ENCODE data around the gene RASGRP1.

Gene RASGRP1

GRCh38 chr15:38598749-38599148, 34.1 kb upstream of the RASGRP1 start:
- no peak for TF ChIP-seq CSRNP3 (CRISPR knock-in tag; IDR thresholded peaks at IDR 0.05)
- ATAC-seq: no peak

- ATAC-seq: no peak
- TF ChIP-seq ZFP30 (CRISPR knock-in tag; IDR thresholded peaks at IDR 0.05): no peak
- no peak for TF ChIP-seq ZC3H10 (CRISPR knock-in tag; IDR thresholded peaks at IDR 0.05)
- no peak for TF ChIP-seq CSRNP3 (CRISPR knock-in tag; IDR thresholded peaks at IDR 0.05)
- TF ChIP-seq CREB5 (CRISPR knock-in tag; IDR thresholded peaks at IDR 0.05; ENCODE audit: low read depth): no peak
- no peak for TF ChIP-seq ESRRG (CRISPR knock-in tag; IDR thresholded peaks at IDR 0.05)
- no peak for TF ChIP-seq BACH2 (CRISPR knock-in tag; IDR thresholded peaks at IDR 0.05; ENCODE audit: borderline replicate concordance)
- no peak for TF ChIP-seq CSDC2 (CRISPR knock-in tag; IDR thresholded peaks at IDR 0.05)
- TF ChIP-seq TSHZ2 (CRISPR knock-in tag; IDR thresholded peaks at IDR 0.05): no peak
- TF ChIP-seq ZNF8 (CRISPR knock-in tag; IDR thresholded peaks at IDR 0.05): no peak
- no peak for TF ChIP-seq TOX (CRISPR knock-in tag; IDR thresholded peaks at IDR 0.05; ENCODE audit: borderline replicate concordance)
- no peak for TF ChIP-seq ISL1 (CRISPR knock-in tag; IDR thresholded peaks at IDR 0.05)
- TF ChIP-seq ZFP3 (CRISPR knock-in tag; IDR thresholded peaks at IDR 0.05): no peak
Measured at GRCh38 chr15:38597219-38597800, 32.7 kb upstream of the RASGRP1 start.

- ATAC-seq: no peak
- TF ChIP-seq PPARA (CRISPR knock-in tag; IDR thresholded peaks at IDR 0.05; ENCODE audit: borderline replicate concordance): no peak
- no peak for TF ChIP-seq ARNTL (CRISPR knock-in tag; IDR thresholded peaks at IDR 0.05; ENCODE audit: borderline replicate concordance, low read depth)
- peak; percentile 52; the same call in 1 of the 2 replicates for TF ChIP-seq CREB5 (CRISPR knock-in tag; IDR thresholded peaks at IDR 0.05; ENCODE audit: low read depth)
- TF ChIP-seq ISL1 (CRISPR knock-in tag; IDR thresholded peaks at IDR 0.05): peak; percentile 84
Measured at GRCh38 chr15:38593524-38593923, 28.9 kb upstream of the RASGRP1 start.

- TF ChIP-seq ZFP3 (CRISPR knock-in tag; IDR thresholded peaks at IDR 0.05) (0 out of 2 replicates have a peak, but pooled peaks have one; percentile 29), SNAI2 (CRISPR knock-in tag; IDR thresholded peaks at IDR 0.05) (peak; percentile 54; the same call in 1 of the 2 replicates), ZNF565 (CRISPR knock-in tag; conservative IDR thresholded peaks at IDR 0.05; ENCODE audit: low read depth) (no peak), TCF4 (CRISPR knock-in tag; IDR thresholded peaks at IDR 0.05; ENCODE audit: borderline replicate concordance) (no peak), ISL1 (CRISPR knock-in tag; IDR thresholded peaks at IDR 0.05) (peak; percentile 79)
- no peak for ATAC-seq
Measured at GRCh38 chr15:38589502-38589901, 24.9 kb upstream of the RASGRP1 start.

GRCh38 chr15:38588672-38589071, 24.1 kb upstream of the RASGRP1 start:
- peak; percentile 30; the same call in 2 of the 3 replicates for ATAC-seq
- TF ChIP-seq CREB5 (CRISPR knock-in tag; IDR thresholded peaks at IDR 0.05; ENCODE audit: low read depth): no peak
- TF ChIP-seq BACH2 (CRISPR knock-in tag; IDR thresholded peaks at IDR 0.05; ENCODE audit: borderline replicate concordance): no peak
- no peak for TF ChIP-seq POU6F1 (CRISPR knock-in tag; IDR thresholded peaks at IDR 0.05; ENCODE audit: borderline replicate concordance, low read depth)
- TF ChIP-seq ZNF70 (CRISPR knock-in tag; IDR thresholded peaks at IDR 0.05): no peak
- TF ChIP-seq CSDC2 (CRISPR knock-in tag; IDR thresholded peaks at IDR 0.05): no peak
- no peak for TF ChIP-seq TSHZ2 (CRISPR knock-in tag; IDR thresholded peaks at IDR 0.05)

Measured in SK-N-SH treated with all-trans-retinoic acid at 6 μM for 48 hours (cell line).